Caco-2 (cell line): Measurements from ENCODE around the gene SLC32A1. TPM values are rescaled to one million over a fixed set of nuclear protein-coding genes. Genes with fewer than 3 reads are reported as not detected.

Source experiments
- BruUV-seq: library from RNA; stranded (reverse); fragments of 400-500 nt; replicated peaks from 2 replicates; lab custom pipeline; 2021; lab: Mats Ljungman, UMichigan
- CTCF ChIA-PET: fragments of 300-600 bp; sonication (Branson Sonifier 250); formaldehyde crosslinking; loops from one replicate; lab custom pipeline; 2022; ENCODE audit warnings: antibody characterized with exemption; lab: Charles Lee
- POLR2A ChIA-PET: fragments of 300-600 bp; sonication (Branson Sonifier 250); formaldehyde crosslinking; loops from one replicate; lab custom pipeline; 2022; ENCODE audit warnings: antibody characterized with exemption; lab: Charles Lee
- DNase-seq, 2 experiments: peaks; one replicate each; pipeline versions ENCODE4 v3.0.0 to v3.0.0-alpha.2; 2020 to 2022
- H3K27me3 ChIP-seq: replicated peaks from 2 replicates; pipeline ENCODE4 v1.6.0; 2011; ENCODE audit warnings: low read length; ENCODE audit not compliant: control insufficient read depth, insufficient read depth
- H3K36me3 ChIP-seq: 2 replicates; pipeline ENCODE4 v1.5.1; 2011; ENCODE audit warnings: low read length; ENCODE audit not compliant: control insufficient read depth, insufficient read depth
- H3K4me1 ChIP-seq: fragments of 250-450 bp; sonication (Bioruptor Pico); 2 replicates; pipeline ENCODE4 v1.5.1; 2020; ENCODE audit warnings: mild to moderate bottlenecking
- H3K4me3 ChIP-seq: 2 replicates; pipeline ENCODE4 v1.5.1; 2011; ENCODE audit warnings: low read depth, mild to moderate bottlenecking, control low read depth, low read length
- H3K9me3 ChIP-seq: fragments of 250-450 bp; sonication (Bioruptor Pico); 2 replicates; pipeline ENCODE4 v1.5.1; 2020; ENCODE audit warnings: mild to moderate bottlenecking, moderate library complexity
- H3K27ac Mint-ChIP-seq: one replicate; pipeline ENCODE4 v1.8.0; 2022; ENCODE audit warnings: mixed read lengths; ENCODE audit not compliant: unreplicated experiment
- H3K27me3 Mint-ChIP-seq: one replicate; pipeline ENCODE4 v1.8.0; 2022; ENCODE audit warnings: mixed read lengths; ENCODE audit not compliant: insufficient read depth, unreplicated experiment
- H3K36me3 Mint-ChIP-seq: one replicate; pipeline ENCODE4 v1.8.0; 2022; ENCODE audit warnings: mild to moderate bottlenecking, mixed read lengths; ENCODE audit not compliant: insufficient read depth, unreplicated experiment
- H3K4me1 Mint-ChIP-seq: one replicate; pipeline ENCODE4 v1.8.0; 2022; ENCODE audit warnings: low read depth, mixed read lengths; ENCODE audit not compliant: unreplicated experiment
- H3K4me3 Mint-ChIP-seq: one replicate; pipeline ENCODE4 v1.8.0; 2022; ENCODE audit warnings: mild to moderate bottlenecking, moderate library complexity, mixed read lengths; ENCODE audit not compliant: unreplicated experiment
- H3K9me3 Mint-ChIP-seq: one replicate; pipeline ENCODE4 v1.8.0; 2022; ENCODE audit warnings: mixed read lengths; ENCODE audit not compliant: unreplicated experiment
- intact Hi-C: fragments of 100-400 bp; cut with micrococcal nuclease; formaldehyde crosslinking; loops from one replicate; pipeline ENCODE4 v1.10.0; 2022; ENCODE audit not compliant: unreplicated experiment
- total RNA-seq: library from RNA; stranded (reverse); gene quantifications from 2 replicates; pipeline ENCODE4 v1.2.3, GENCODE V29; 2022
- TF ChIP-seq, protein P1 (sequence below), 2 experiments: fragments of 200-600 bp in 1 of 2; IDR thresholded peaks; 1 replicate in 1 of 2; 2 replicates in 1 of 2; pipeline versions ENCODE4 v1.5.1 to v1.8.0; 2011 to 2022; ENCODE audit warnings: antibody characterized with exemption in 1 of 2, control low read depth in 1 of 2, inconsistent platforms in 1 of 2, low read depth in 1 of 2, low read length in 1 of 2, mild to moderate bottlenecking in 1 of 2, moderate library complexity in 1 of 2; ENCODE audit not compliant: insufficient read depth in 1 of 2, severe bottlenecking in 1 of 2, unreplicated experiment in 1 of 2

SLC32A1 gene
- total RNA-seq, 1 experiment from 2014 or later: not detected

DNA sequence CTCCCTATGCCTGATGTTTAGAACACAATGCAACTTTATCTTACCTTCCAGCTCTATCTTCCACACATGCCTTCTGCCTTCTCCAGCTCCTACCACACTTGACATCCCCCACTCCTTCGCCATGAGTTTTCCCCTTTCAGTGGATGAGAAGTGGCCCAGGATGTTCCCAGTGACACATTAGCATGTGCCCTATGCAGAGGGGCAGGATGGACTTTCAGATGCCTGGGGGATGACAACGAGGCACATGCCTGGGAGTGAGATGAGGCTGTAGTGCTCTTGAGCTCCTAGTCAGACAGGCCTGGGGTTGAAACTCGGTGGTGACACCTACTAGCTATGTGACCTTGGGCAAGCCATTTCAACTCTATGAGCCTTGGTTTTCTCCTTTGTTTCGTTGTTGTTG lies 20.1 kb upstream of the SLC32A1 start:
- no peak overlapping the region for H3K27ac Mint-ChIP-seq
- Histone ChIP-seq H3K36me3 (no peaks in the 10 kb centered on the region), H3K9me3 (no peaks in the 10 kb centered on the region), H3K4me3 (no peak overlapping the region), H3K27me3 (peaks cover 3% of the 10 kb centered on the region), H3K4me1 (no peaks in the 10 kb centered on the region)
- no peaks in the 10 kb centered on the region for H3K36me3 Mint-ChIP-seq
- no peaks in the 10 kb centered on the region for H3K9me3 Mint-ChIP-seq
- intact Hi-C loops: no loop called here
- no TSS peak for BruUV-seq
- TF ChIP-seq, protein P1, sequence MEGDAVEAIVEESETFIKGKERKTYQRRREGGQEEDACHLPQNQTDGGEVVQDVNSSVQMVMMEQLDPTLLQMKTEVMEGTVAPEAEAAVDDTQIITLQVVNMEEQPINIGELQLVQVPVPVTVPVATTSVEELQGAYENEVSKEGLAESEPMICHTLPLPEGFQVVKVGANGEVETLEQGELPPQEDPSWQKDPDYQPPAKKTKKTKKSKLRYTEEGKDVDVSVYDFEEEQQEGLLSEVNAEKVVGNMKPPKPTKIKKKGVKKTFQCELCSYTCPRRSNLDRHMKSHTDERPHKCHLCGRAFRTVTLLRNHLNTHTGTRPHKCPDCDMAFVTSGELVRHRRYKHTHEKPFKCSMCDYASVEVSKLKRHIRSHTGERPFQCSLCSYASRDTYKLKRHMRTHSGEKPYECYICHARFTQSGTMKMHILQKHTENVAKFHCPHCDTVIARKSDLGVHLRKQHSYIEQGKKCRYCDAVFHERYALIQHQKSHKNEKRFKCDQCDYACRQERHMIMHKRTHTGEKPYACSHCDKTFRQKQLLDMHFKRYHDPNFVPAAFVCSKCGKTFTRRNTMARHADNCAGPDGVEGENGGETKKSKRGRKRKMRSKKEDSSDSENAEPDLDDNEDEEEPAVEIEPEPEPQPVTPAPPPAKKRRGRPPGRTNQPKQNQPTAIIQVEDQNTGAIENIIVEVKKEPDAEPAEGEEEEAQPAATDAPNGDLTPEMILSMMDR (IDR thresholded peaks at IDR 0.05; ENCODE audit: insufficient read depth in 1 of 2, low read depth in 1 of 2, low read length in 1 of 2, severe bottlenecking in 1 of 2, unreplicated experiment in 1 of 2): no peak
- H3K27me3 Mint-ChIP-seq: peaks cover 20% of the 10 kb centered on the region
- H3K4me3 Mint-ChIP-seq: no peak overlapping the region
- no peak for DNase-seq
- POLR2A ChIA-PET: no interaction called here
- no peaks in the 10 kb centered on the region for H3K4me1 Mint-ChIP-seq
- CTCF ChIA-PET: interaction anchor here (1.1 kb wide), 1 partner anchor 36 kb away, joined by 3 read pairs; no protein-coding TSS in a partner anchor

DNA sequence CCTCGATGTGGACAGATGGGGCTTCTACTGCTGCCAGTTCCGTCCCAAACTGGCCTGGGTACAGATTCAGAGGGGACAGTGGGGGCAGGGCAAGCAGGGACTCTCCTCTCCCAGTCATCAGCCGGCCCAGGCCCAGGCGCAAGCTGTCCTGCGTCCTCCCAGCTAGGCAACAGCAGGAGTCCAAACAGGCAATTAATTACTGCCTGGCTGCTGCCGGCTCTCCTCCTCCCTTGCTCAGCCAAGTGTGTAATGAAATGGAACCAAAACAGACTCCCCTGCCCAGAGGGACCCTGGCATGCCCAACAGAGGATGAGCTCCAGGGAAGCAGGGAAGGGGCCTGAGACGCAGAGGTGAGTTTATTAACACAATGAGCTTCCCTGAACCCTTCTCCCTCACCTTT lies 17.8 kb upstream of the SLC32A1 start:
- TF ChIP-seq, protein P1 (IDR thresholded peaks at IDR 0.05; ENCODE audit: insufficient read depth in 1 of 2, low read depth in 1 of 2, low read length in 1 of 2, severe bottlenecking in 1 of 2, unreplicated experiment in 1 of 2): no peak
- Mint-ChIP-seq H3K27me3 (peaks cover 21% of the 10 kb centered on the region), H3K4me1 (no peaks in the 10 kb centered on the region), H3K4me3 (no peak overlapping the region), H3K27ac (no peak overlapping the region), H3K9me3 (no peaks in the 10 kb centered on the region), H3K36me3 (no peaks in the 10 kb centered on the region)
- peaks cover 2% of the 10 kb centered on the region; the same call in 1 of the 2 replicates for H3K27me3 ChIP-seq
- no peak overlapping the region for H3K4me3 ChIP-seq
- CTCF ChIA-PET: no interaction called here
- no peaks in the 10 kb centered on the region for H3K36me3 ChIP-seq
- POLR2A ChIA-PET: no interaction called here
- no TSS peak for BruUV-seq
- no peaks in the 10 kb centered on the region for H3K9me3 ChIP-seq
- intact Hi-C loops: no loop called here
- no peaks in the 10 kb centered on the region for H3K4me1 ChIP-seq
- DNase-seq: no peak

- Mint-ChIP-seq H3K27ac (no peak overlapping the region), H3K4me3 (no peak overlapping the region), H3K36me3 (no peaks in the 10 kb centered on the region), H3K27me3 (peaks cover 15% of the 10 kb centered on the region), H3K4me1 (no peaks in the 10 kb centered on the region), H3K9me3 (no peaks in the 10 kb centered on the region)
- intact Hi-C loops: no loop called here
- Histone ChIP-seq H3K27me3 (peaks cover 8% of the 10 kb centered on the region), H3K4me1 (no peaks in the 10 kb centered on the region), H3K9me3 (no peaks in the 10 kb centered on the region), H3K4me3 (no peak overlapping the region), H3K36me3 (no peaks in the 10 kb centered on the region)
- TF ChIP-seq, protein P1 (IDR thresholded peaks at IDR 0.05; ENCODE audit: insufficient read depth in 1 of 2, low read depth in 1 of 2, low read length in 1 of 2, severe bottlenecking in 1 of 2, unreplicated experiment in 1 of 2): no peak
- POLR2A ChIA-PET: no interaction called here
- DNase-seq: no peak
- CTCF ChIA-PET: no interaction called here
- no TSS peak for BruUV-seq
Observed at GRCh38 chr20:38714308-38714707, 10.0 kb upstream of the SLC32A1 start.
